ENCODE results near the gene IL3RA.
"Not testable (repeated sequence)": the region's sequence is repeated elsewhere in the genome, so short reads cannot be mapped to it uniquely, and the experiment has no call there.

IL3RA gene

GRCh38 chrX:1422135-1422465 is 85.5 kb downstream of the IL3RA start:
- Histone ChIP-seq H3K36me3 (ENCODE audit: control insufficient read depth in 2 of 2, insufficient read depth in 2 of 2, low read length in 2 of 2) (peaks cover 29 to 36% of the 10 kb centered on the region in 2 donors), H3K4me1 (ENCODE audit: control insufficient read depth in 2 of 2, insufficient read depth in 2 of 2, low read length in 2 of 2) (no peaks in the 10 kb centered on the region), H3K9me3 (ENCODE audit: control insufficient read depth in 2 of 2, low read length in 2 of 2) (peaks cover 5 to 7% of the 10 kb centered on the region in 2 donors), H3K4me3 (ENCODE audit: low read length in 2 of 2) (no peak overlapping the region), H3K27ac (ENCODE audit: low read depth in 2 of 2, low read length in 2 of 2) (no peak overlapping the region), H3K9ac (ENCODE audit: low read depth in 1 of 2, low read length in 2 of 2) (no peak overlapping the region), H3K27me3 (ENCODE audit: control insufficient read depth in 2 of 2, insufficient read depth in 2 of 2, low read length in 2 of 2) (no peaks in the 10 kb centered on the region)

DNA sequence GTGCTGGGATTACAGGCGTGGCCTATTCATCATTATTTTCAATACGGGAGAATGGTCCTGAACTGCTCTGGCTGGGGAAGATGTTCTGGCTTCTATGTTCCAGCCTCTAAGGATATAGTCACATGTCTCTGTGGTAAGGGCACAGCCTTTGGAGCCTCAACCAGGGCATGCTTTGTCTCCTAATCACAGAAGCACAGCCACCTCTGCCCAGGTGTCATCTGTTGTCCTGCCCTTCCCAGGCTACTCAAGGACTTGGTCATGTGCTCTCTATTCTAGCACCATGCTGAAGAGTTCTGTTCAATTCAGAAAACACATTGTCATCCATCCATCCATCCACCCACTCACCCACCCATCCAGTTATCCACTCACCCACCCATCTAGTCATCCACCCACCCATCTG is 86.6 kb downstream of the IL3RA start:
- H3K9me3 ChIP-seq (ENCODE audit: control insufficient read depth in 2 of 2, low read length in 2 of 2) = peaks cover 5% of the 10 kb centered on the region in 2 donors
- peaks cover 19 to 32% of the 10 kb centered on the region in 2 donors for H3K36me3 ChIP-seq (ENCODE audit: control insufficient read depth in 2 of 2, insufficient read depth in 2 of 2, low read length in 2 of 2)
- H3K27ac ChIP-seq (ENCODE audit: low read depth in 2 of 2, low read length in 2 of 2) = no peak overlapping the region

DNA sequence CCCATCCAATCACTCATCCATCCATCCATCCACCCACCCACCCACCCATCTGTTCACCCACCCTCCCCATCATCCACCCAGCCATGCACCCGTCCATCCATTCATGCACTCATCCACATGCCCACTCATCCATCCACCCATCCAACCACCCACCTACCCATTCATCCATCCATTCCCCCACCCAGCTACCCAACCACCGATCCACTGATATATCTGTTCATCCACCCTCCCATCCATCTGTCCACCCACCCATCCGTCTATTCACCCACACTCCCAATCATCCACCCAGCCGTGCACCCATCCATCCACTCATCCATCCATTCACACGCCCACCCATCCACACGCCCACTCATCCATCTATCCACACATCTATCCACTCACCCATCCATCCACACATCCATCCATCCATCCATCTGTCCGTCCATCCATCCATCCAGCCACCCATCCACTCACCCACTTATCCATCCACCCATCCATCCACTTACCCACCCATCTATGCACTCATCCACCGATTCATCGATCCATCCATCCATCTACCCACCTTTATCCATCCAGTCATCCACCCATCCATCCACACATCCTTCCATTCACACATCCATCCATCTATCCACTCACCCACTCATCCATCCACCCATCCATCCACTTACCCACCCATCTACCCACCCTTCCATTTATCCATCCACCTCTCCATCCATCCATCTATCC is 87.7 kb downstream of the IL3RA start:
- Histone ChIP-seq H3K27ac (ENCODE audit: low read depth in 2 of 2, low read length in 2 of 2) (no peak overlapping the region), H3K4me1 (ENCODE audit: control insufficient read depth in 2 of 2, insufficient read depth in 2 of 2, low read length in 2 of 2) (no peaks in the 10 kb centered on the region), H3K9ac (ENCODE audit: low read depth in 1 of 2, low read length in 2 of 2) (no peak overlapping the region), H3K27me3 (ENCODE audit: control insufficient read depth in 2 of 2, insufficient read depth in 2 of 2, low read length in 2 of 2) (no peaks in the 10 kb centered on the region), H3K4me3 (ENCODE audit: low read length in 2 of 2) (no peak overlapping the region), H3K9me3 (ENCODE audit: control insufficient read depth in 2 of 2, low read length in 2 of 2) (peaks cover 4 to 5% of the 10 kb centered on the region in 2 donors), H3K36me3 (ENCODE audit: control insufficient read depth in 2 of 2, insufficient read depth in 2 of 2, low read length in 2 of 2) (peaks cover 17 to 30% of the 10 kb centered on the region in 2 donors)

More for the DNA sequence above, 86.6 kb downstream of the IL3RA start:
- Histone ChIP-seq H3K27me3 (ENCODE audit: control insufficient read depth in 2 of 2, insufficient read depth in 2 of 2, low read length in 2 of 2) (no peaks in the 10 kb centered on the region), H3K4me1 (ENCODE audit: control insufficient read depth in 2 of 2, insufficient read depth in 2 of 2, low read length in 2 of 2) (no peaks in the 10 kb centered on the region), H3K9ac (ENCODE audit: low read depth in 1 of 2, low read length in 2 of 2) (no peak overlapping the region), H3K4me3 (ENCODE audit: low read length in 2 of 2) (no peak overlapping the region)

- H3K27me3 ChIP-seq (ENCODE audit: control insufficient read depth in 2 of 2, insufficient read depth in 2 of 2, low read length in 2 of 2) = no peaks in the 10 kb centered on the region
- no peak overlapping the region for H3K27ac ChIP-seq (ENCODE audit: low read depth in 2 of 2, low read length in 2 of 2)
- peaks cover 4 to 5% of the 10 kb centered on the region in 2 donors for H3K9me3 ChIP-seq (ENCODE audit: control insufficient read depth in 2 of 2, low read length in 2 of 2)
- peaks cover 17 to 30% of the 10 kb centered on the region in 2 donors for H3K36me3 ChIP-seq (ENCODE audit: control insufficient read depth in 2 of 2, insufficient read depth in 2 of 2, low read length in 2 of 2)
- no peaks in the 10 kb centered on the region for H3K4me1 ChIP-seq (ENCODE audit: control insufficient read depth in 2 of 2, insufficient read depth in 2 of 2, low read length in 2 of 2)
- no peak overlapping the region for H3K9ac ChIP-seq (ENCODE audit: low read depth in 1 of 2, low read length in 2 of 2)
- no peak overlapping the region for H3K4me3 ChIP-seq (ENCODE audit: low read length in 2 of 2)
Observed at GRCh38 chrX:1425381-1425780, 88.8 kb downstream of the IL3RA start.

- peaks cover 16 to 28% of the 10 kb centered on the region in 2 donors for H3K36me3 ChIP-seq (ENCODE audit: control insufficient read depth in 2 of 2, insufficient read depth in 2 of 2, low read length in 2 of 2)
- not testable (repeated sequence) for H3K27ac ChIP-seq (ENCODE audit: low read depth in 2 of 2, low read length in 2 of 2); H3K4me1 ChIP-seq (ENCODE audit: control insufficient read depth in 2 of 2, insufficient read depth in 2 of 2, low read length in 2 of 2); H3K4me3 ChIP-seq (ENCODE audit: low read length in 2 of 2); H3K27me3 ChIP-seq (ENCODE audit: control insufficient read depth in 2 of 2, insufficient read depth in 2 of 2, low read length in 2 of 2); H3K9me3 ChIP-seq (ENCODE audit: control insufficient read depth in 2 of 2, low read length in 2 of 2); H3K9ac ChIP-seq (ENCODE audit: low read depth in 1 of 2, low read length in 2 of 2)
Observed at GRCh38 chrX:1426321-1426720, 89.7 kb downstream of the IL3RA start.

- H3K4me3 ChIP-seq (ENCODE audit: low read length in 2 of 2) = no peak overlapping the region
- H3K36me3 ChIP-seq (ENCODE audit: control insufficient read depth in 2 of 2, insufficient read depth in 2 of 2, low read length in 2 of 2) = peaks cover 7 to 18% of the 10 kb centered on the region in 2 donors
Observed at GRCh38 chrX:1427756-1428155, 91.2 kb downstream of the IL3RA start.

DNA sequence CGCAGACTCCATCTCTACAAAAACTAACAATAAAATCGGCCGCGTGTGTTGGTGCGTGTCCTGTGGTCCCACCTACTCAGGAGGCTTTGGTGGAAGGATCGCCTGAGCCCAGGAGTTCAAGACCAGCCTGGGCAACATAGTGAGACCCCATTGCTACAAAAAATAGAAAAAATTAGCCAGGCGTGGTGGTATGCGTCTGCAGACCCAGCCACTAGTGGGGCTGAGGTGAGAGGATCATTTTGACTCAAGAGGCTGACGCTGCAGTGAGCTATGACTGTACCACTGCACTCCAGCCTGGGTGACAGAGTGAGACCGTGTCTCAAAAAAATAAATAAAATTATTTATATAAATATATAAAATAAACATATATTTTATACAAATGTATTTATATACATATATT is 93.9 kb downstream of the IL3RA start:
- peaks cover 4 to 16% of the 10 kb centered on the region in 2 donors for H3K36me3 ChIP-seq (ENCODE audit: control insufficient read depth in 2 of 2, insufficient read depth in 2 of 2, low read length in 2 of 2)
- H3K4me3 ChIP-seq (ENCODE audit: low read length in 2 of 2) = no peak overlapping the region
- no peaks in the 10 kb centered on the region for H3K27me3 ChIP-seq (ENCODE audit: control insufficient read depth in 2 of 2, insufficient read depth in 2 of 2, low read length in 2 of 2)

More at GRCh38 chrX:1427756-1428155, 91.2 kb downstream of the IL3RA start:
- H3K9ac ChIP-seq (ENCODE audit: low read depth in 1 of 2, low read length in 2 of 2) = no peak overlapping the region
- no peaks in the 10 kb centered on the region for H3K9me3 ChIP-seq (ENCODE audit: control insufficient read depth in 2 of 2, low read length in 2 of 2)
- H3K27ac ChIP-seq (ENCODE audit: low read depth in 2 of 2, low read length in 2 of 2) = no peak overlapping the region
- no peaks in the 10 kb centered on the region for H3K4me1 ChIP-seq (ENCODE audit: control insufficient read depth in 2 of 2, insufficient read depth in 2 of 2, low read length in 2 of 2)
- no peaks in the 10 kb centered on the region for H3K27me3 ChIP-seq (ENCODE audit: control insufficient read depth in 2 of 2, insufficient read depth in 2 of 2, low read length in 2 of 2)

More for the DNA sequence above, 93.9 kb downstream of the IL3RA start:
- Histone ChIP-seq H3K4me1 (ENCODE audit: control insufficient read depth in 2 of 2, insufficient read depth in 2 of 2, low read length in 2 of 2) (no peaks in the 10 kb centered on the region), H3K9ac (ENCODE audit: low read depth in 1 of 2, low read length in 2 of 2) (no peak overlapping the region), H3K27ac (ENCODE audit: low read depth in 2 of 2, low read length in 2 of 2) (no peak overlapping the region), H3K9me3 (ENCODE audit: control insufficient read depth in 2 of 2, low read length in 2 of 2) (no peaks in the 10 kb centered on the region)

Measured in mucosa of rectum (tissue), 2 donors.